NCI-H1417 treated with DMSO at 0.1 percent for 48 hours (cell line): ENCODE measurements around the gene TCF3.

Experiments
- DNase-seq: peaks from one replicate; lab custom pipeline; 2025; lab: John Stamatoyannopoulos, UW

TCF3 gene

GRCh38 chr19:1580957-1581356, 71.5 kb downstream of the TCF3 start:
- DNase-seq, result no peak

- no peak for DNase-seq
These were observed 72.0 kb downstream of the TCF3 start for GRCh38 chr19:1580382-1580781.

GRCh38 chr19:1579222-1579621, 73.2 kb downstream of the TCF3 start:
- DNase-seq, result no peak

- DNase-seq, result no peak
These were observed 74.3 kb downstream of the TCF3 start for GRCh38 chr19:1577929-1578618.

GRCh38 chr19:1577090-1577928, 75.1 kb downstream of the TCF3 start:
- peak; percentile 11 for DNase-seq

- DNase-seq, result no peak
These were observed 75.9 kb downstream of the TCF3 start for GRCh38 chr19:1576242-1577089.

GRCh38 chr19:1575323-1576241, 76.8 kb downstream of the TCF3 start:
- no peak for DNase-seq

GRCh38 chr19:1574354-1575136, 77.9 kb downstream of the TCF3 start:
- DNase-seq, result no peak

GRCh38 chr19:1572795-1573194, 79.6 kb downstream of the TCF3 start:
- no peak for DNase-seq

GRCh38 chr19:1571358-1571757, 81.1 kb downstream of the TCF3 start:
- no peak for DNase-seq

GRCh38 chr19:1570836-1571235, 81.6 kb downstream of the TCF3 start:
- no peak for DNase-seq

GRCh38 chr19:1569997-1570396, 82.4 kb downstream of the TCF3 start:
- no peak for DNase-seq

- DNase-seq, result peak; percentile 24
These were observed 83.9 kb downstream of the TCF3 start, which contains the start of gene MEX3D for GRCh38 chr19:1568320-1569019. Gene MEX3D, minus strand, starts transcription at chr19:1568325. Its CDS starts 267 bp downstream, at chr19:1568058.

- no peak for DNase-seq
These were observed 84.6 kb downstream of the TCF3 start for GRCh38 chr19:1567848-1568227.

GRCh38 chr19:1567116-1567847, 85.1 kb downstream of the TCF3 start:
- DNase-seq, result no peak

- DNase-seq, result peak; percentile 35
These were observed 85.9 kb downstream of the TCF3 start for GRCh38 chr19:1566392-1567115.

GRCh38 chr19:1563251-1563650, 89.2 kb downstream of the TCF3 start:
- DNase-seq, result no peak

GRCh38 chr19:1561236-1561842, 91.1 kb downstream of the TCF3 start:
- DNase-seq, result no peak
